Central memory CD8-positive, alpha-beta T cell (primary cell): ENCODE measurements around the gene LHPP.
A peak's percentile ranks its signal among the peaks of the same experiment; 100 is the strongest.

Source experiments
- ATAC-seq: fragments of 150-1000 bp; cut with Tn5 transposase; replicated peaks from 2 replicates; pipeline ENCODE4 v1.10.0; 2022; ENCODE audit warnings: mild to moderate bottlenecking, moderate FRiP score, moderate number of reproducible peaks; ENCODE audit not compliant: poor library complexity, severe bottlenecking; ENCODE audit errors: extremely low read depth
- DNase-seq, 2 donors: peaks; one replicate each; pipeline ENCODE4 v3.0.0; 2021; ENCODE audit warnings: low spot score in 2 of 2
- H3K27ac Mint-ChIP-seq: one replicate; pipeline ENCODE4 v1.8.0; 2022; ENCODE audit warnings: low read depth, mild to moderate bottlenecking, moderate library complexity, mixed read lengths
- H3K27me3 Mint-ChIP-seq: one replicate; pipeline ENCODE4 v1.8.0; 2022; ENCODE audit warnings: mixed read lengths
- H3K36me3 Mint-ChIP-seq: one replicate; pipeline ENCODE4 v1.8.0; 2022; ENCODE audit warnings: mild to moderate bottlenecking, moderate library complexity, mixed read lengths; ENCODE audit not compliant: insufficient read depth
- H3K4me1 Mint-ChIP-seq: one replicate; pipeline ENCODE4 v1.8.0; 2022; ENCODE audit warnings: mixed read lengths
- H3K4me3 Mint-ChIP-seq: one replicate; pipeline ENCODE4 v1.8.0; 2022; ENCODE audit warnings: mild to moderate bottlenecking, moderate library complexity, mixed read lengths
- H3K9me3 Mint-ChIP-seq: one replicate; pipeline ENCODE4 v1.8.0; 2022; ENCODE audit warnings: mixed read lengths

Gene LHPP

DNA sequence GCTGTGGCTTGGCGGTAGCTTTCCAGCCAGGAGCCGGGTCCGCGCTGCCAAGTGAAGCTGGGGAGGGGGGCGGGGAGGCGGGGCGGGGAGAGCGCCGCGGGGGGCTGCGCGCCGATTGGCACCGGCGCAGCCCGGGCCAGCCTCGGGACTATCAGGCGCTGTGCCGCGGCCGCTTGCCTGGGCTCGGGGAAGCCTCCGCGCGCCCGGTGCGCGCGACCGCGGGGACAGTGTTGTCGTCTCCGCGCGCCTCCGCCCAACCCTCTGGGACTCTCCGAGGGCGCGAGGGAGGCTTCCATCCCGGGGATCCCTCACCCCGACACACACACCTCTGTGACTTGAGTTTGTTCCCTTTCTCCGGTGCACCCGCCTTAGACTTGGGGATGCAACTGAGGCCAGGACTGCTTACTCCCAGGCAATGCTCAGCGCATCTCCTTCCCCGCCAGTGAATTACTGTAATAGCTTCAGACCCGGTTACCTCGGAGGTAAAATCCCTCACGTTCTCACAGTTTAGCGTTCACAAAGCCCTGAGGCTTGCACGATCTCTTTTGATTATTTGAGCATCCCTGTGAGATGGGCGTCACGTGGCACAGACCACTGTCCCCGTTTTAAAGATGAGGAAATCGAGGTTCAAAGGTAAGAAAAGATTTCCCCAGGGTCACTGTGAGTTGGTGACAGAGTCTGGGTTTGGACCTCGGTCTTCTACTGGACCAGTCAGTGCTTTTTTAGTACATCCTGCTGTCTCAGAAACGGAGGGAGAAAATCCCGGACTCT is 11.4 kb upstream of the LHPP start, which contains the start of gene NKX1-2:
NKX1-2 (minus strand) TSS at position 24 of the 771 bp plus-strand sequence. CDS start 92 bp downstream, outside the sequence.
- no peak for ATAC-seq
- DNase-seq, result no peak
- no peaks in the 10 kb centered on the region for H3K9me3 Mint-ChIP-seq
- H3K27me3 Mint-ChIP-seq, result peaks cover 95% of the 10 kb centered on the region
- no peaks in the 10 kb centered on the region for H3K36me3 Mint-ChIP-seq
- H3K4me1 Mint-ChIP-seq, result peaks cover 13% of the 10 kb centered on the region
- peak within 1 kb of the TSS; percentile 50 for H3K4me3 Mint-ChIP-seq
- no peak within 1 kb of the TSS for H3K27ac Mint-ChIP-seq

DNA sequence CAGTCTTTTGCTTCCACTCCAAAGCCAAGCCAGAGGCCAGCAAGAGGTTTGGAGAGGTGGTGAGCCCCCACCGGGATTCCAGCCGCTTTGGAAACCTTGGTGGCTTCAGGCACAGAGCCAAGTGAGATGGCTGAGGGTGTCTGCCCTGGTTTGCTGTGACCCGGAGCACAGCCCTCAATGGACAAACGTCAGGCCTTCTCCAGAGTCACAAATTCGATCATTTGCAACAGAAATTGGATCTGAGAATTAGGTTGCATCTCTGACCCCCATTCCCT is 10.9 kb upstream of the LHPP start:
- peaks cover 13% of the 10 kb centered on the region for H3K4me1 Mint-ChIP-seq
- peaks cover 95% of the 10 kb centered on the region for H3K27me3 Mint-ChIP-seq
- DNase-seq (no peak), ATAC-seq (no peak)
- H3K9me3 Mint-ChIP-seq, result no peaks in the 10 kb centered on the region
- H3K4me3 Mint-ChIP-seq, result peak overlapping the region; percentile 50
- no peak overlapping the region for H3K27ac Mint-ChIP-seq
- no peaks in the 10 kb centered on the region for H3K36me3 Mint-ChIP-seq

DNA sequence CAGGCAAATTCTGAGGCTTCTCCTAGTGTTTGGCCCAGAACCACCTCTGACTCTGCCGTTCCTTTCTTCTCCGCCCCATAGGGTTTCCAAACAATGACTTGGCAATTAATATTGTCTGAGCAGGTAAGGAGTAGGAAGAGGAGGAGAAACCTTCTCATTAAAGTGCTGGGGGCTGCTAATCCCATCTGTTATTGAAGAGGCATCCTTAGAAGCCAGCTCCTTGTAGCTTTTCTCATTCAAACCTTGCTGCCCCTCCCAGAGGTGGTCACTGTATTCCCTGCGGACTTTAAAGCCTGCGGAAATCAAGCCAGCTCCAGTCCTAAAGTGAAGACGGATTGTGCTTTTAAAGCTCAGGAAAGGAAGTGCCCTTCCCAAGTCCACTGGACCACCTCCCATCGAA is 10.3 kb upstream of the LHPP start:
- ATAC-seq (no peak), DNase-seq (no peak)
- Mint-ChIP-seq H3K27me3 (peaks cover 95% of the 10 kb centered on the region), H3K4me1 (peaks cover 13% of the 10 kb centered on the region), H3K9me3 (no peaks in the 10 kb centered on the region), H3K4me3 (peak overlapping the region; percentile 23), H3K36me3 (no peaks in the 10 kb centered on the region), H3K27ac (peak overlapping the region; percentile 51)

DNA sequence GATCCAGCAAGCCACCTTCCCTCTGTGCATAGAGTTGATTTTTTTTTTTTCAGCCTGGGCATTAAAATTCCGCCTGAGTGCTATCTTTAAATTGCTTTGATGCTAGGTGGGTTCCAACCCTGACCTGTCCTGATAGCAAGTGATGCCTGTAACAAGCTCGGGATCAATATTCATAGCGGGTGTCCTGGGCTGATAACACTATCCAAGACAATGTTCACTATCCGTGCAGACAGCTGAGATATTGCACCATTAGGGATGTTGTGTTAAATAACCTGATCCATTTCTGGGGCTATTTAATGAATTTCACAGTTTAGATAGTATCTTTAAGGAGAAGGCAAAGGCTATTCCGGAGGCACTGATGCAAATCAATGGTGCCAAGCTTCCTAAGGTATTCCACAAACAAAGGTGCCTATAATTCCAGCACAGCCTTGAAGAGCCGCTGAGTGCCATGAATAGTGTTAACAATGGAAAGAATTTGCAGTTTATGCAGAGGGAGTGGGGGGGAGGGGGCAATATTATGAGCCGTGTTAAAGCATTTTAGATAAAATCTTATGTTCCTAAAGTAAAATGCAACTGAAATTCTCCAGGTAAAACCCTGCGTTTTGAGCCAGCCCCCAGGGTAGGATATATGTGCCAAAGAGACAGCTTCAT is 7.5 kb upstream of the LHPP start:
- H3K4me1 Mint-ChIP-seq, result peaks cover 4% of the 10 kb centered on the region

DNA sequence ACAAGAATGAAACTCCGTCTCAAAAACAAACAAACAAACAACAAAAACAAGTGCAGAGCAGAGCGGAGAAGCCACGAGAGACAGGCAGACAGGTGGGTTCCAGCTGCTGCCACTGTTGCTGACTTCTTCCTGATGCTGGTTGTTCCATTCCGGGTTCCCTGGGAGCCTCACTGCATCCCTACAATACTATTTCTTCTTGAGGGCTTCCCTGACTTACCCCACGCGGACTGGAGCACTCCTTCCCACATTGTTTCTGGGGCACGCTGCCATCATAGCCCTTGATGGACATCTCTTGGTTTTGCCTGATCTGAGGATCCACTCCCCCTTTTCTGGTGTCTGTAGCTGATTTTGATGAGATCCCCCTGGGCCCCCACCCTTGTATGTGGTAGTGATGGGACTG is 6.2 kb upstream of the LHPP start:
- no peaks in the 10 kb centered on the region for H3K4me1 Mint-ChIP-seq
- H3K4me3 Mint-ChIP-seq, result no peak overlapping the region
- no peak for DNase-seq
- no peaks in the 10 kb centered on the region for H3K9me3 Mint-ChIP-seq
- peaks cover 2% of the 10 kb centered on the region for H3K36me3 Mint-ChIP-seq
- ATAC-seq, result no peak
- H3K27ac Mint-ChIP-seq, result no peak overlapping the region
- H3K27me3 Mint-ChIP-seq, result peaks cover 81% of the 10 kb centered on the region

More for the DNA sequence above, 7.5 kb upstream of the LHPP start:
- DNase-seq (no peak), ATAC-seq (no peak)
- H3K36me3 Mint-ChIP-seq, result peaks cover 2% of the 10 kb centered on the region
- H3K9me3 Mint-ChIP-seq, result no peaks in the 10 kb centered on the region
- H3K27me3 Mint-ChIP-seq, result peaks cover 93% of the 10 kb centered on the region
- H3K27ac Mint-ChIP-seq, result no peak overlapping the region
- no peak overlapping the region for H3K4me3 Mint-ChIP-seq

DNA sequence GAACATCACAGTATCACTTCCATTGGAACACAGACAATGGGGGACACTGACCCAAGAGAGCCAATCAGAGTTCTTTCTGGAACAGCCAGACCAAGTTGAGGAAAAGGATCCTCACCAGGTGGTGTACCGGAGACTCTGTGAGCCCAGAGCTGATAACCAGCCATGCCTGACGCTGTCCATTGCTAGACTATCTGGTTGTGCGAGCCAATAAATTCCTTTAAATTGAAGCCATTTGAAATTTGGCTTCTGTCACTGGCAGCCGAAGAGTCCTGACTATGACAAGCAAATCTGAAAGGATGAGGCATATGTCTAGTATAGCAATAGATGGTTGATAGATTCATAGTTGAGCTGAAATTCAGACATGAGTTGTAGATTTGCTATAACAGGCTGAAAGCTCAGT is 3.1 kb upstream of the LHPP start:
- Mint-ChIP-seq H3K36me3 (peaks cover 2% of the 10 kb centered on the region), H3K9me3 (no peaks in the 10 kb centered on the region), H3K27ac (no peak overlapping the region), H3K27me3 (peaks cover 52% of the 10 kb centered on the region), H3K4me1 (peaks cover 6% of the 10 kb centered on the region), H3K4me3 (no peak overlapping the region)
- DNase-seq (no peak), ATAC-seq (no peak)

DNA sequence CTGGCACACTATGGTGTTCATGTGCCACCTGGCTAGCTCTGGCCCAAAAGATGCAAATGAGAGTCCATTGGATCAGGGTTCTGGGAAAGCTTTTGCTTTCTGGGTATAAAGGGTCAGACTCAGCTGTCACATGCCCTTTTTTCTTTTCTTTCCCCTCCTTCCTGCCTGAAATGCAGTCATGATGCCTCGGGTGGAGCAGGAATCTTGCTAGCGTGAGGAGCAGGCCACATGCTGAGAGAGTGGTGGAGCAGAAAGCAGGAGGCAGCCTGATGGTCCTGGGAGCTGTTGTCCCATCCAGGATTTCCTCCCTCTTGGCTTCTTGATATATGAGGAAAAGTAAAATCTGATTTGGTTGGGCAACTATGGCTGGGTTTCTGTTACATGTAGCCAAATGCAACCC is 2.7 kb upstream of the LHPP start:
- H3K9me3 Mint-ChIP-seq, result no peaks in the 10 kb centered on the region
- ATAC-seq (no peak), DNase-seq (no peak)
- H3K4me1 Mint-ChIP-seq, result peaks cover 6% of the 10 kb centered on the region
- peaks cover 48% of the 10 kb centered on the region for H3K27me3 Mint-ChIP-seq
- no peak overlapping the region for H3K4me3 Mint-ChIP-seq
- peaks cover 2% of the 10 kb centered on the region for H3K36me3 Mint-ChIP-seq
- no peak overlapping the region for H3K27ac Mint-ChIP-seq

DNA sequence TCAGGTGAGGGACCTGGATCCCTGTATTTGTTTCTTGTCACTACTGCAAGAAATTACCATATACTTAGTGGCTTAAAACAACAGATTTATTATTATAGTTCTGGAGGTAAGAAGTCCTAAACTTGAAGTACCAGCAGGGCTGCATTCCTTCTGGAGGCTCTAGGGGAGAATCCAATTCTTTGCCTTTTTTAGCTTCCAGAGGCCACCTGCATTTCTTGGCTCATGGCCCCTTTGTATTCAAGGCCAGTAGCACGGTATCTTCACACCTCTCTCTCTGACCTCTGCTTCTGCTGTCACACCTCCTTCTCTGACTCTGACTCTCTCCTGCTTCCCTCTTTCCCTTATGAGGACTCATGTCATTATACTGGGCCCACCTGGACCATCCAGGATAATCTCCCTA is 2.2 kb upstream of the LHPP start:
- no peak overlapping the region for H3K4me3 Mint-ChIP-seq
- peaks cover 43% of the 10 kb centered on the region for H3K27me3 Mint-ChIP-seq
- H3K4me1 Mint-ChIP-seq, result peaks cover 8% of the 10 kb centered on the region
- DNase-seq (no peak), ATAC-seq (no peak)
- no peaks in the 10 kb centered on the region for H3K9me3 Mint-ChIP-seq
- H3K36me3 Mint-ChIP-seq, result peaks cover 2% of the 10 kb centered on the region
- H3K27ac Mint-ChIP-seq, result no peak overlapping the region

DNA sequence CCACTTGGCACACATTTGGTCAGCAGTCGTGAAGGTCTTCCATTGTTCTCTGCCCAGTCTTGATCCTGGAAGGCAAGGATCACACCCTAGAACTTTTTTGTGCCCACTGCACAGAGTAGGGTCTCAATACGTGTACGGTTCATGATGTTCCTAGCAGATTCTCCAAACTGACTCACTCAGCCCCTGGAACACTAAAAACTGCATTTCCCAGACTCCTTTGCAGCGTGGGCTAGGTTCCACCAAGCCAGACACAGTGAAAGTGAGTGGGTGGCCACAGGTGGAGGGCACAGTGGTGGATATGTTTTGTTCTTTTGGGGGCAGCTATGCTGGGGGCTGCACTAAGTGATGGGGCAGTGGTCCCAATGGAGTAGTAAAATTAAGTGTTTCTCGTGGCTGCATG is 1.5 kb upstream of the LHPP start:
- DNase-seq (no peak), ATAC-seq (no peak)
- H3K36me3 Mint-ChIP-seq, result peaks cover 2% of the 10 kb centered on the region
- H3K27me3 Mint-ChIP-seq, result peaks cover 36% of the 10 kb centered on the region
- H3K9me3 Mint-ChIP-seq, result no peaks in the 10 kb centered on the region
- H3K4me1 Mint-ChIP-seq, result peaks cover 15% of the 10 kb centered on the region
- no peak overlapping the region for H3K27ac Mint-ChIP-seq
- H3K4me3 Mint-ChIP-seq, result peak overlapping the region; percentile 76

DNA sequence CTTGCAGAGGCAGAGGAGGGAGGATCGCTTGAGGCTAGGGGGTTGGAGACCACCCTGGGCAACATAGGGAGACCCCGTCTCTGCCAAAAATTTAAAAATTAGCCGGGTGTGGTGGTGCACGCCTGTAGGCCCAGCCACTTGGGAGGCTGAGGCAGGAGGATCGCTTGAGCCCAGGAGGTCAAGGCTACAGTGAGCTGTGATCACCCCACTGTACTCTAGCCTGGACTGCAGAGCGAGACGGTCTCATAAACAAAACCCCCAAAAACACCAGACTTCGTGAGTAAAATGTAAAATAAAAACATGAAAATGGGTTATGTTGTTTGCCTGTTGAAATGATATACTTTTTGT is 699 bp downstream of the LHPP start:
- peaks cover under 1% of the 10 kb centered on the region for H3K36me3 Mint-ChIP-seq
- peak overlapping the region; percentile 76 for H3K4me3 Mint-ChIP-seq
- H3K27me3 Mint-ChIP-seq, result peaks cover 14% of the 10 kb centered on the region
- DNase-seq, result no peak
- H3K9me3 Mint-ChIP-seq, result no peaks in the 10 kb centered on the region
- H3K27ac Mint-ChIP-seq, result no peak overlapping the region
- H3K4me1 Mint-ChIP-seq, result peaks cover 27% of the 10 kb centered on the region
- no peak for ATAC-seq

DNA sequence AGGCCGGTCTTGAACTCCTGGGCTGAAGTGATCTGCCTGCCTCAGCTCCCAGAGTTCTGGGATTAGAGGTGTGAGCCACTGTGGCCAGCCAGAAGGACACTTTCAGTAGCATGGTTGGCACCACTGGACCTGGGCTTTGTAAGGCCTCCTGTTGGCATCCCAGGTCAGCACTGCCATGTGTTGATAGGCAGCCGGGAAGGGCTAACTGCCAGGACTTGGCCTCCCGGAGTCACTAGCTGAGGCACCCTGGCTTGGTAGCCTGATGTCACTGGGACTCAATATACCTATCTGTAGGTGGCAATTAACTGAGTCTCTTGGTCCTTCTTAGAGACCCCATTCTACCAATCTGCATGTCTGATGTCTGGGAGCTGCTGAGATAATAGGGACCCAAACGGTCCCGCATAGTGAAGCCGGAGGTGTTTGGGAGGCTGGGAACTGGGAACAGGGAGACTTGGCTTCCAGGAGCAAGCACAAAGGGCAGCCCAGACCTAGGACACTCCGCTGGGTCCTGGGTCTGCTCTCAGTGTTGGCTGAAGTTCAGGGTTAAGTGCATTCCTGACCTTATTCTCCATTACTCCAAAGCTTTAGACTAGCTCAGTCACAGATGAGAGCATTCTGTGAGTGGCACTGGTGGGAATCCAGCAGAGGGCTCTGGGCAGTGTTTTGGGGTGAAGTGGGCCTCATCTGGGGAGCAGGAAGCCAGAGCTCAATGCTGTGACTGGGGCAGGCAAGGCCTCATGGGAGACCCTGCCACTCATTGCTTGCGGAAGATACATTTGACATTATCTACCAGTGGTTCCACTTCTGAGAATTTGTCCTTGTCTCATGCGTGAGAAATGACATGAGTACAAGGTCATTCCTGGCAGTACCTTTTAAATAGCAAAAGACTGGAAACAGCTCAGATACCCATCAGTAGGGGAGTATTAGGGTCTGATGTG is 2.7 kb downstream of the LHPP start:
- Mint-ChIP-seq H3K27ac (no peak overlapping the region), H3K4me1 (peaks cover 31% of the 10 kb centered on the region), H3K36me3 (no peaks in the 10 kb centered on the region), H3K9me3 (no peaks in the 10 kb centered on the region), H3K4me3 (peak overlapping the region; percentile 21), H3K27me3 (no peaks in the 10 kb centered on the region)
- no peak for DNase-seq
- no peak for ATAC-seq

DNA sequence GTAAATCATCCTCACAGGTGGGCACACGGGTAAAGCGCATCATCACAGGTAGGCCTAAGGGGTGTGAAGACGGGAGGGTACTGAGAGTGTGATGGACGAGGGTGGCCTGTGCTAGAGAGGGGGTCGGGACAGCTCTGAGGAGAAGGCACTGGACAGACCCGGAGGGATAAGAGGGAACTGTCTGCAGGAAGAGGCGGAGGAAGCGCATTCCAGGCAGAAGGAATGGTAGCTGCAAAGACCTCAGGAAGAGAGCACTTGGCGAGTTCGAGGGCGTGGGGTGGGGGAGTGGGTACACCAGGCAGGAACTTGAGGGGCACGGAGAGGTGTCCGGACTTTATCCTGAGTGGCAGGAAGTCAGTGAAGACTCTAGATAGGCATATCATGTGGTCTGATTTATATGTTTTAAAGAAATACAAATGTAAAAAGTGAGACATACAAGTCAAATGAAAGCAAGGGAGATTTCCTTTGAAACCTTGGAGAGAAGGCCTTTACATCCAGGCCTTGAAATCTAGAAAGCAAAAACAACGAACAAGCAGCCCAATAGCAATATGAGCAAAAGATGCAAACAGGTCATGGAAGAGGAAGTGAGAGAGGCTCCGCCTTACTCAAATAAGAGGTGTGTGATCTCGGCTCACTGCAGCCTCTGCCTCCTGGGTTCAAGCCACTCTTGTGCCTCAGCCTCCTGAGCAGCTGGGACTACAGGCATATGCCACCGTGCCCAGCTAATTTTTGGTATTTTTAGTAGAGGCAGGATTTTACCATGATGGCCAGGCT is 3.6 kb downstream of the LHPP start:
- Mint-ChIP-seq H3K36me3 (no peaks in the 10 kb centered on the region), H3K4me3 (peak overlapping the region; percentile 21), H3K27ac (no peak overlapping the region), H3K9me3 (no peaks in the 10 kb centered on the region), H3K27me3 (no peaks in the 10 kb centered on the region), H3K4me1 (peaks cover 33% of the 10 kb centered on the region)
- ATAC-seq (no peak), DNase-seq (no peak)
